Smooth muscle cell (in vitro differentiated cells): ENCODE measurements around the gene CFAP52. TPM values are rescaled to one million over a fixed set of nuclear protein-coding genes. Genes with fewer than 3 reads are reported as not detected.

ENCODE experiments used
- DNase-seq: peaks from one replicate; lab custom pipeline; 2025; ENCODE audit not compliant: unreplicated experiment; lab: John Stamatoyannopoulos, UW
- H2AFZ ChIP-seq: fragments of 200-600 bp; sonication (generic); 2 replicates; pipeline ENCODE4 v1.6.0; 2016; ENCODE audit warnings: antibody characterized with exemption, low read depth, mild to moderate bottlenecking
- H3F3A ChIP-seq: fragments of 200-600 bp; sonication (generic); 2 replicates; pipeline ENCODE4 v1.6.0; 2017; ENCODE audit warnings: antibody characterized with exemption, low read depth
- H3K27ac ChIP-seq: fragments of 200-600 bp; sonication (generic); 2 replicates; pipeline ENCODE4 v1.5.1; 2016; ENCODE audit warnings: low read depth, mild to moderate bottlenecking
- H3K27me3 ChIP-seq: fragments of 200-600 bp; sonication (generic); 2 replicates; pipeline ENCODE4 v1.6.1; 2016; ENCODE audit warnings: low read depth, mild to moderate bottlenecking
- H3K36me3 ChIP-seq: fragments of 200-600 bp; sonication (generic); 2 replicates; pipeline ENCODE4 v1.5.1; 2016; ENCODE audit warnings: low read depth
- H3K4me1 ChIP-seq: fragments of 200-600 bp; sonication (generic); 2 replicates; pipeline ENCODE4 v1.5.1; 2016; ENCODE audit warnings: low read depth
- H3K4me2 ChIP-seq: fragments of 200-600 bp; sonication (generic); 2 replicates; pipeline ENCODE4 v1.6.0; 2016; ENCODE audit warnings: mild to moderate bottlenecking
- H3K4me3 ChIP-seq: fragments of 200-600 bp; sonication (generic); 2 replicates; pipeline ENCODE4 v1.5.1; 2016; ENCODE audit warnings: mild to moderate bottlenecking
- H3K79me2 ChIP-seq: fragments of 200-600 bp; sonication (generic); 2 replicates; pipeline ENCODE4 v1.6.0; 2016; ENCODE audit warnings: low read depth, mild to moderate bottlenecking
- H3K9ac ChIP-seq: fragments of 200-600 bp; sonication (generic); 2 replicates; pipeline ENCODE4 v1.6.0; 2016; ENCODE audit warnings: low read depth
- H3K9me3 ChIP-seq: fragments of 200-600 bp; sonication (generic); replicated peaks from 2 replicates; pipeline ENCODE4 v1.5.1; 2016; ENCODE audit warnings: low read depth
- H4K20me1 ChIP-seq: fragments of 200-600 bp; sonication (generic); 2 replicates; pipeline ENCODE4 v1.6.0; 2016; ENCODE audit warnings: low read depth
- CTCF ChIP-seq: fragments of 200-600 bp; sonication (generic); IDR thresholded peaks from 2 replicates; pipeline ENCODE4 v1.5.1; 2017; ENCODE audit warnings: borderline replicate concordance, mild to moderate bottlenecking, antibody characterized with exemption; ENCODE audit not compliant: insufficient read depth, poor library complexity, severe bottlenecking
- WGBS: methylation state at CpG from one replicate; pipeline ENCODE4 v1.1.7; 2016; ENCODE audit warnings: low lambda C conversion rate; 5-methylcytosine and 5-hydroxymethylcytosine counted together
- polyA plus RNA-seq: library from polyadenylated mRNA; unstranded; fragments of >200 nt; fragmentation: Nextera tagmentation; extraction: Ambion mirVana; gene quantifications from 2 replicates; pipeline ENCODE4 v1.2.1, GENCODE V29; 2016
- total RNA-seq: library from RNA; depleted of rRNA; stranded (reverse); fragments of >200 nt; gene quantifications from 2 replicates; pipeline ENCODE4 v1.2.3, GENCODE V29; 2014

CFAP52 gene
- total RNA-seq (not detected in 2 replicates), polyA plus RNA-seq (not detected in 2 replicates)

GRCh38 chr17:9576521-9577372, at the start of gene CFAP52:
TSS of gene CFAP52 (plus strand) at chr17:9576642. CDS start at chr17:9576696, 54 bp downstream.
- Histone ChIP-seq H3K4me3 (peak within 1 kb of the TSS; percentile 77), H4K20me1 (no peaks in the 10 kb centered on the region), H3K79me2 (peaks cover 9% of the 10 kb centered on the region), H3K4me1 (peaks cover 11% of the 10 kb centered on the region), H3K4me2 (peak within 1 kb of the TSS; percentile 97), H3K9ac (peak within 1 kb of the TSS; percentile 53), H3K36me3 (no peaks in the 10 kb centered on the region), H2AFZ (peak within 1 kb of the TSS; percentile 93), H3K27me3 (no peaks in the 10 kb centered on the region), H3K27ac (peak within 1 kb of the TSS; percentile 13), H3K9me3 (no peaks in the 10 kb centered on the region), H3F3A (no peaks in the 10 kb centered on the region)
- WGBS, result 2% methylated on average over 38 of the region's 38 CpGs
- TF ChIP-seq CTCF, result peak; percentile 72
- peak; percentile 35 for DNase-seq

GRCh38 chr17:9527788-9528187, 48.7 kb upstream of the CFAP52 start:
- H3K4me3 ChIP-seq, result no peak overlapping the region
- TF ChIP-seq CTCF, result no peak

GRCh38 chr17:9529033-9529700, 47.3 kb upstream of the CFAP52 start:
- H3K27ac ChIP-seq, result no peak overlapping the region
- no peaks in the 10 kb centered on the region for H3K79me2 ChIP-seq
- no peaks in the 10 kb centered on the region for H3K27me3 ChIP-seq
- no peak overlapping the region for H3K4me3 ChIP-seq
- no peak overlapping the region for H2AFZ ChIP-seq
- no peaks in the 10 kb centered on the region for H3K36me3 ChIP-seq
- TF ChIP-seq CTCF, result peak; percentile 48
- 63% methylated on average over 5 of the region's 5 CpGs for WGBS
- peaks cover 5% of the 10 kb centered on the region for H4K20me1 ChIP-seq
- no peaks in the 10 kb centered on the region for H3K9me3 ChIP-seq
- no peak overlapping the region for H3K9ac ChIP-seq
- H3K4me2 ChIP-seq, result no peak overlapping the region
- no peaks in the 10 kb centered on the region for H3K4me1 ChIP-seq
- H3F3A ChIP-seq, result no peaks in the 10 kb centered on the region
- no peak for DNase-seq

More at GRCh38 chr17:9527788-9528187, 48.7 kb upstream of the CFAP52 start:
- Histone ChIP-seq H3K9ac (no peak overlapping the region), H3K4me1 (no peaks in the 10 kb centered on the region), H4K20me1 (peaks cover 9% of the 10 kb centered on the region), H3K4me2 (no peak overlapping the region), H3K27me3 (no peaks in the 10 kb centered on the region), H2AFZ (no peak overlapping the region), H3K27ac (no peak overlapping the region), H3K79me2 (no peaks in the 10 kb centered on the region), H3F3A (no peaks in the 10 kb centered on the region), H3K9me3 (no peaks in the 10 kb centered on the region), H3K36me3 (no peaks in the 10 kb centered on the region)
- WGBS, result 87% methylated on average over 3 of the region's 3 CpGs
- no peak for DNase-seq
